OCI-LY3 (cell line): Measurements from ENCODE around the gene TTC7B.

Source experiments
- H2AFZ ChIP-seq: fragments of 200-600, 300-600 bp; shearing (Covaris generic); 2 replicates; pipeline ENCODE4 v1.6.0; 2014; ENCODE audit warnings: antibody characterized with exemption, low read depth, low read length
- H3K27ac ChIP-seq: fragments of 200-600, 300-600 bp; sonication (generic); 2 replicates; pipeline ENCODE4 v1.5.1; 2014; ENCODE audit warnings: mild to moderate bottlenecking, low read length, moderate library complexity, mixed read lengths
- H3K27me3 ChIP-seq: fragments of 200-600, 300-600 bp; sonication (generic); 2 replicates; pipeline ENCODE4 v1.6.1; 2014; ENCODE audit warnings: low read depth, low read length, mixed read lengths
- H3K36me3 ChIP-seq: fragments of 200-600, 300-600 bp; sonication (generic); replicated peaks from 2 replicates; pipeline ENCODE3; 2014; ENCODE audit warnings: low read depth, low read length, mixed read lengths
- H3K4me1 ChIP-seq: fragments of 300-600, 200-600 bp; sonication (generic); 2 replicates; pipeline ENCODE4 v1.6.1; 2014; ENCODE audit warnings: low read length, mixed read lengths
- H3K4me2 ChIP-seq: fragments of 200-600, 300-600 bp; sonication (generic); 2 replicates; pipeline ENCODE4 v1.6.1; 2014; ENCODE audit warnings: low read length, mixed read lengths
- H3K4me3 ChIP-seq: fragments of 300-600, 200-600 bp; sonication (generic); 2 replicates; pipeline ENCODE4 v1.5.1; 2014; ENCODE audit warnings: antibody characterized with exemption, mild to moderate bottlenecking, low read length, moderate library complexity
- H3K79me2 ChIP-seq: fragments of 300-600, 200-600 bp; shearing (Covaris generic); 2 replicates; pipeline ENCODE4 v1.6.1; 2014; ENCODE audit warnings: mild to moderate bottlenecking, low read length, mixed read lengths
- H3K9ac ChIP-seq: fragments of 300-600, 200-600 bp; shearing (Covaris generic); 2 replicates; pipeline ENCODE4 v1.6.0; 2014; ENCODE audit warnings: mild to moderate bottlenecking, low read length, moderate library complexity
- H3K9me3 ChIP-seq: fragments of 200-600, 300-600 bp; shearing (Covaris generic); 2 replicates; pipeline ENCODE4 v1.6.1; 2014; ENCODE audit warnings: low read length, mixed read lengths; ENCODE audit not compliant: insufficient read depth
- H4K20me1 ChIP-seq: fragments of 200-600, 300-600 bp; sonication (generic); 2 replicates; pipeline ENCODE4 v1.6.1; 2016; ENCODE audit warnings: low read length, mixed read lengths; ENCODE audit not compliant: insufficient read depth
- CTCF ChIP-seq: fragments of 200-600, 300-600 bp; sonication (generic); IDR thresholded peaks from 2 replicates; pipeline ENCODE4 v1.5.1; 2014; ENCODE audit warnings: antibody characterized with exemption, low read length, low read depth
- EZH2phosphoT487 ChIP-seq: fragments of 200-600 bp; shearing (Covaris generic); IDR thresholded peaks from 2 replicates; pipeline ENCODE4 v1.6.1; 2018; ENCODE audit warnings: antibody characterized with exemption, mixed run types, low read depth

The TTC7B gene

GRCh38 chr14:90587252-90587910 lies 228.8 kb downstream of the TTC7B start:
- Histone ChIP-seq H3K9me3 (no peaks in the 10 kb centered on the region), H3K9ac (no peak overlapping the region)

DNA sequence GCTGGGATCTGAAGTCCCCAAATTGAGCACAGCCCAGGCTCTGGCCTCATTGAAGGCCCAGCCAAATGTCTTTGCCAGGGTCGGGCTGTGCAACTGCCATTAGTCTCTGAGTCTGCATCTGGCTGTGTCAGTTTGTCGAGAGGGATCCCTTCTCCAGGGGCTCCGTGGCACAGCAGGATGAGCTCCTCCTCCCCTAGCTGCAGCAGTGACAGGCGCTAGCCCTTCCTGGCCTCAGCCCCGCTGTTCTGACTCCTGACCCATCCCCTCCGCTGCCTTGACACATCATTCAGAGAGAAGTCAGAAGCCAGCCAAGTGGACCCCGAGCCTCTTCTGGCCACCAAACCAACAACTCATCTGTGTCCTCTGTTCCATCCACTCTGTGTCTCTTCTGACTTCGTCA lies 231.1 kb downstream of the TTC7B start:
- no peak overlapping the region for H3K27ac ChIP-seq
- no peak for TF ChIP-seq EZH2phosphoT487
- TF ChIP-seq CTCF, result no peak
- H2AFZ ChIP-seq, result no peak overlapping the region
- no peak overlapping the region for H3K4me3 ChIP-seq
- no peaks in the 10 kb centered on the region for H3K9me3 ChIP-seq
- H3K9ac ChIP-seq, result no peak overlapping the region
- no peak overlapping the region for H3K4me2 ChIP-seq
- no peaks in the 10 kb centered on the region for H3K36me3 ChIP-seq
- no peaks in the 10 kb centered on the region for H3K27me3 ChIP-seq
- no peaks in the 10 kb centered on the region for H3K79me2 ChIP-seq
- no peaks in the 10 kb centered on the region for H4K20me1 ChIP-seq
- no peaks in the 10 kb centered on the region for H3K4me1 ChIP-seq

More at GRCh38 chr14:90587252-90587910, 228.8 kb downstream of the TTC7B start:
- Histone ChIP-seq H2AFZ (no peak overlapping the region), H3K4me2 (no peak overlapping the region), H3K4me3 (no peak overlapping the region), H3K27ac (no peak overlapping the region), H3K4me1 (no peaks in the 10 kb centered on the region), H4K20me1 (no peaks in the 10 kb centered on the region), H3K36me3 (no peaks in the 10 kb centered on the region), H3K27me3 (no peaks in the 10 kb centered on the region), H3K79me2 (no peaks in the 10 kb centered on the region)
- TF ChIP-seq CTCF (no peak), EZH2phosphoT487 (no peak)

GRCh38 chr14:90583916-90584605 lies 232.2 kb downstream of the TTC7B start:
- Histone ChIP-seq H3K27me3 (no peaks in the 10 kb centered on the region), H3K36me3 (no peaks in the 10 kb centered on the region), H3K4me2 (no peak overlapping the region), H2AFZ (no peak overlapping the region), H4K20me1 (no peaks in the 10 kb centered on the region), H3K9ac (no peak overlapping the region), H3K27ac (no peak overlapping the region), H3K4me1 (no peaks in the 10 kb centered on the region), H3K9me3 (no peaks in the 10 kb centered on the region), H3K4me3 (no peak overlapping the region), H3K79me2 (no peaks in the 10 kb centered on the region)
- TF ChIP-seq CTCF (no peak), EZH2phosphoT487 (no peak)

DNA sequence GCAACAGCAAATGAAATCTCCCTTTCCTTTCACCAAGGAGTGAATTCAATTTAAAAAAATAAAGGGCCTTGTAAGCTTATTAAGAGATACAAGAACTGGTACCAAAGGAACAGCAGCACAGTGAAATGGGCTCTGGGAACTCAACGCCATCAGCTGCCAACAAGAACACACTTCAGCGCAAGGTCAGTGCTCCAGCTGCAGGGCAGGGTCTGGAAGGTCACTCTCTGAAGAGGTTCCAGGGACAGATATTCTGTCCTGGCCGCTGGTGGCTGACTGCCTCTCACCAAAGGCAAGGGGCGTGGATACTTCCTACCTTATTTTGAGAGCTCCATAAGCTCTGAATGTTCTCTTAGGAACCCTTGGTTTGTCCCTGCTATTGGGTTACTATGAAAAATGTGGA lies 232.8 kb downstream of the TTC7B start:
- H3K4me1 ChIP-seq, result no peaks in the 10 kb centered on the region
- TF ChIP-seq CTCF (no peak), EZH2phosphoT487 (no peak)
- H3K36me3 ChIP-seq, result no peaks in the 10 kb centered on the region
- no peaks in the 10 kb centered on the region for H4K20me1 ChIP-seq
- no peak overlapping the region for H3K27ac ChIP-seq
- H3K4me3 ChIP-seq, result no peak overlapping the region
- H3K9me3 ChIP-seq, result no peaks in the 10 kb centered on the region
- H3K9ac ChIP-seq, result no peak overlapping the region
- no peak overlapping the region for H2AFZ ChIP-seq
- H3K79me2 ChIP-seq, result no peaks in the 10 kb centered on the region
- no peak overlapping the region for H3K4me2 ChIP-seq
- H3K27me3 ChIP-seq, result no peaks in the 10 kb centered on the region
